ENCODE measurements around the gene PCGF3. TPM values are rescaled to one million over a fixed set of nuclear protein-coding genes. Genes with fewer than 3 reads are reported as not detected.
"Not testable (repeated sequence)": the region's sequence is repeated elsewhere in the genome, so short reads cannot be mapped to it uniquely, and the experiment has no call there.

The PCGF3 gene
- total RNA-seq, 1 donor: 43.1 TPM

DNA sequence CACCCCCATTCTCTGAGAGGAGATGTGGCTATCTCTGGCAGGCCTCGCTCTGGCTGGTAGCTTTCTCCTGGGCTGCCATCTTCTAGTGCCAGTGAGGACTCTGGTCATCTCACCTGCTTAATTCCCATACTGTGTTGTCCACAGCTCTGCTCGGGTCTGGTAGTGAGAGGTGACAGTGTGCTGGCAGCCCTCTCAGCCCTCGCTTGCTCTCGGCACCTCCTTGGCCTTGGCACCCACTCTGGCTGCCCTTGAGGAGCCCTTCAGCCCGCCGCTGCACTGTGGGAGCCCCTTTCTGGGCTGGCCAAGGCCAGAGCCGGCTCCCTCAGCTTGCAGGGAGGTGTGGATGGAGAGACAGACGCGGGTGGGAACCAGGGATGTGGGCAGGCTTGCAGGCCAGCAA, 67.6 kb downstream of the PCGF3 start:
- no peak overlapping the region for H3K4me3 ChIP-seq (ENCODE audit: insufficient read depth, low read length)
- H4K20me1 ChIP-seq (ENCODE audit: insufficient read depth, low read length): peaks cover 71% of the 10 kb centered on the region
- no peak overlapping the region for H3K4me2 ChIP-seq (ENCODE audit: insufficient read depth, low read length)
- peaks cover 4% of the 10 kb centered on the region for H3K4me1 ChIP-seq (ENCODE audit: insufficient read depth, low read length)
- H2AFZ ChIP-seq (ENCODE audit: low read length): no peak overlapping the region
- TF ChIP-seq, protein P1, sequence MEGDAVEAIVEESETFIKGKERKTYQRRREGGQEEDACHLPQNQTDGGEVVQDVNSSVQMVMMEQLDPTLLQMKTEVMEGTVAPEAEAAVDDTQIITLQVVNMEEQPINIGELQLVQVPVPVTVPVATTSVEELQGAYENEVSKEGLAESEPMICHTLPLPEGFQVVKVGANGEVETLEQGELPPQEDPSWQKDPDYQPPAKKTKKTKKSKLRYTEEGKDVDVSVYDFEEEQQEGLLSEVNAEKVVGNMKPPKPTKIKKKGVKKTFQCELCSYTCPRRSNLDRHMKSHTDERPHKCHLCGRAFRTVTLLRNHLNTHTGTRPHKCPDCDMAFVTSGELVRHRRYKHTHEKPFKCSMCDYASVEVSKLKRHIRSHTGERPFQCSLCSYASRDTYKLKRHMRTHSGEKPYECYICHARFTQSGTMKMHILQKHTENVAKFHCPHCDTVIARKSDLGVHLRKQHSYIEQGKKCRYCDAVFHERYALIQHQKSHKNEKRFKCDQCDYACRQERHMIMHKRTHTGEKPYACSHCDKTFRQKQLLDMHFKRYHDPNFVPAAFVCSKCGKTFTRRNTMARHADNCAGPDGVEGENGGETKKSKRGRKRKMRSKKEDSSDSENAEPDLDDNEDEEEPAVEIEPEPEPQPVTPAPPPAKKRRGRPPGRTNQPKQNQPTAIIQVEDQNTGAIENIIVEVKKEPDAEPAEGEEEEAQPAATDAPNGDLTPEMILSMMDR (IDR thresholded peaks at IDR 0.05; ENCODE audit: extremely low read depth, low read depth, low read length): no peak
- H3K9me3 ChIP-seq (ENCODE audit: low read depth, low read length): no peaks in the 10 kb centered on the region
- H3K79me2 ChIP-seq (ENCODE audit: insufficient read depth, low read length): peaks cover 94% of the 10 kb centered on the region
- H3K36me3 ChIP-seq (ENCODE audit: insufficient read depth, low read length): peaks cover 71% of the 10 kb centered on the region
- no peaks in the 10 kb centered on the region for H3K27me3 ChIP-seq (ENCODE audit: insufficient read depth, low read length)
- no peak for DNase-seq (ENCODE audit: insufficient read length, low spot score, missing footprints)
- H3K27ac ChIP-seq (ENCODE audit: low read depth, low read length): no peak overlapping the region

DNA sequence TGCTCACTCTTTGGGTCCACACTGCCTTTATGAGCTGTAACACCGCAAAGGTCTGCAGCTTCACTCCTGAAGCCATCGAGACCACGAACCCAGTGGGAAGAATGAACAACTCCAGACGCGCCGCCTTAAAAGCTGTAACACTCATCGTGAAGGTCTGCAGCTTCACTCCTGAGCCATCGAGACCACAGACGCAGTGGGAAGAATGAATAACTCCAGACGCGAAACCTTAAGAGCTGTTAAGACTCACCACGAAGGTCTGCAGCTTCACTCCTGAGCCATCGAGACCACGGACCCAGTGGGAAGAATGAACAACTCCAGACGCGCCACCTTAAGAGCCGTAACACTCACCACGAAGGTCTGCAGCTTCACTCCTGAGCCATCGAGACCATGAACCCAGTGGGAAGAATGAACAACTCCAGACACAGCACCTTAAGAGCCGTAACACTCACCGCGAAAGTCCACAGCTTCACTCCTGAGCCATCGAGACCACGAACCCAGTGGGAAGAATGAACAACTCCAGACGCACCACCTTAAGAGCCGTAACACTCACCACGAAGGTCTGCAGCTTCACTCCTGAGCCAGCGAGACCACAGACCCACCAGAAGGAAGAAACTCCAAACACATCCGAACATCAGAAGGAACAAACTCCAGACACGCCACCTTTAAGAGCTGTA, 68.9 kb downstream of the PCGF3 start:
- not testable (repeated sequence) for H3K4me2 ChIP-seq (ENCODE audit: insufficient read depth, low read length); H3K9me3 ChIP-seq (ENCODE audit: low read depth, low read length); H3K27ac ChIP-seq (ENCODE audit: low read depth, low read length); DNase-seq (ENCODE audit: insufficient read length, low spot score, missing footprints); H3K4me3 ChIP-seq (ENCODE audit: insufficient read depth, low read length); H3K27me3 ChIP-seq (ENCODE audit: insufficient read depth, low read length); H2AFZ ChIP-seq (ENCODE audit: low read length); H3K4me1 ChIP-seq (ENCODE audit: insufficient read depth, low read length)
- Histone ChIP-seq H3K36me3 (ENCODE audit: insufficient read depth, low read length) (peaks cover 71% of the 10 kb centered on the region), H3K79me2 (ENCODE audit: insufficient read depth, low read length) (peaks cover 95% of the 10 kb centered on the region), H4K20me1 (ENCODE audit: insufficient read depth, low read length) (peaks cover 68% of the 10 kb centered on the region)

DNA sequence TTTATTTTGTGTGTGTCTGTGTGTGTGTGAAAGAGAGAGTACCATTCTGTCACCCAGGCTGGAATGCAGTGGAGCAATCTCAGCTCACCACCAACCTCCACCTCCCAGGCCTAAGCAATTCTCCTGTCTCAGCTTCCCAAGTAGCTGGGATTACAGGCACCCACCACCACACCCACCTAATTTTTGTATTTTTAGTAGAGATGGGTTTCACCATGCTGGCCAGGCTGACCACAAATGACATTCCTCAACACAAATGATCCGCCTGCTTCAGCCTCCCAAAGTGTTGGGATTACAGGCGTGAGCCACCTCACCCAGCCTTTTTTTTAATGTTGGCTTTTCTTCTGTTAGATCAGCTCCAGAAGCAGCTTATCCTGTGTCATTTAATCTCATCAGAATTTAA, 69.9 kb downstream of the PCGF3 start:
- H3K9me3 ChIP-seq (ENCODE audit: low read depth, low read length); H3K4me2 ChIP-seq (ENCODE audit: insufficient read depth, low read length); H3K27me3 ChIP-seq (ENCODE audit: insufficient read depth, low read length); DNase-seq (ENCODE audit: insufficient read length, low spot score, missing footprints); H3K27ac ChIP-seq (ENCODE audit: low read depth, low read length); H2AFZ ChIP-seq (ENCODE audit: low read length); H3K4me3 ChIP-seq (ENCODE audit: insufficient read depth, low read length); H3K4me1 ChIP-seq (ENCODE audit: insufficient read depth, low read length): not testable (repeated sequence)
- H3K79me2 ChIP-seq (ENCODE audit: insufficient read depth, low read length): peaks cover 95% of the 10 kb centered on the region
- peaks cover 66% of the 10 kb centered on the region for H4K20me1 ChIP-seq (ENCODE audit: insufficient read depth, low read length)
- peaks cover 71% of the 10 kb centered on the region for H3K36me3 ChIP-seq (ENCODE audit: insufficient read depth, low read length)

DNA sequence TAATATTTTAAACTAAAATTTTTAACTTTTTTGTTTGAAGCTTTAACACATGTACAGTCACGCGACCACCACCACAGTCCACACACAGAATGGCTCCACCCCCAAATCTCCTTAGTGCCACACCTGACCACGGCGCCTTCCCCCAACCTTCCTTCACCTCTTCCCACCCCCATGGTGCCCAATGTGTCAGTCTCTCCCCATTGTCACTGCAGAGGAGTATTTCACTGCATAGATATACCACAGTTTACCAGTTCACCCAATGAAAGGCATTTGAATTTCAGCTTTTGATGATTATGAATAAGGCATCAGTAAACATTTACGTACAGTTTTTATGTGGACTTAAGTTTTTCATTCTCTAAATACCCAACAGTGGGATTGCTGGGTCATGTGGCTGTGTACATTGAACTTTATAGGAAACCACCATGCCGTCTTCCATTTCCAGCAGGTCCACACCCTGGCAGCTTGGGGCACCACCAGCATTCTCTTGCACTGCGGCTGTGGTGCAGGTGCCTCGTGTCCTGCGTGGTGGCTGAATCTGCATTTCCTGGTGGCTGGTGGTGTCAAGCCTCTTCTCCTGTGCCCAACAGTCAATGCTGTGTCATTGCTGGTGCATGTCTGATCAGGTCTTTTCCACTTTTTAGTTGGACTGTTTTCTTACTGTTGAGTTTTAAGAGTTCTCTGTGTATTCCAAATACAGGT, 71.3 kb downstream of the PCGF3 start:
- DNase-seq (ENCODE audit: insufficient read length, low spot score, missing footprints): no peak
- TF ChIP-seq, protein P1 (IDR thresholded peaks at IDR 0.05; ENCODE audit: extremely low read depth, low read depth, low read length): no peak

More for the DNA sequence above, 71.3 kb downstream of the PCGF3 start:
- H3K79me2 ChIP-seq (ENCODE audit: insufficient read depth, low read length): peaks cover 94% of the 10 kb centered on the region
- peaks cover 63% of the 10 kb centered on the region for H3K36me3 ChIP-seq (ENCODE audit: insufficient read depth, low read length)
- H3K4me1 ChIP-seq (ENCODE audit: insufficient read depth, low read length): peaks cover 8% of the 10 kb centered on the region
- H3K9me3 ChIP-seq (ENCODE audit: low read depth, low read length): no peaks in the 10 kb centered on the region
- no peaks in the 10 kb centered on the region for H3K27me3 ChIP-seq (ENCODE audit: insufficient read depth, low read length)
- no peak overlapping the region for H3K4me3 ChIP-seq (ENCODE audit: insufficient read depth, low read length)
- H4K20me1 ChIP-seq (ENCODE audit: insufficient read depth, low read length): peaks cover 68% of the 10 kb centered on the region
- no peak overlapping the region for H3K27ac ChIP-seq (ENCODE audit: low read depth, low read length)
- H2AFZ ChIP-seq (ENCODE audit: low read length): no peak overlapping the region
- H3K4me2 ChIP-seq (ENCODE audit: insufficient read depth, low read length): no peak overlapping the region

Measured in osteoblast (primary cell).